Liver (tissue), 9 donors: Measurements from ENCODE around the gene BTBD7. TPM values are rescaled to one million over a fixed set of nuclear protein-coding genes. Genes with fewer than 3 reads are reported as not detected.

Experiments used
- DNase-seq: peaks from one replicate; pipeline ENCODE4 v3.0.0-alpha.2; 2017; ENCODE audit warnings: low spot score
- H3K27ac ChIP-seq, 2 donors: one replicate each; pipeline ENCODE4 v1.7.0; 2013; ENCODE audit warnings: inconsistent platforms in 2 of 2, low read length in 2 of 2, control low read depth in 1 of 2, low read depth in 1 of 2, mild to moderate bottlenecking in 1 of 2
- H3K27me3 ChIP-seq, 4 donors: one replicate each; pipeline versions ENCODE4 v1.6.1 to v1.7.0; 2013; ENCODE audit warnings: low read length in 3 of 4, inconsistent platforms in 1 of 4, mild to moderate bottlenecking in 1 of 4, moderate library complexity in 1 of 4; ENCODE audit not compliant: control insufficient read depth in 4 of 4, insufficient read depth in 4 of 4
- H3K36me3 ChIP-seq, 4 donors: one replicate each; pipeline versions ENCODE4 v1.6.1 to v1.7.0; 2013; ENCODE audit warnings: low read length in 3 of 4, mild to moderate bottlenecking in 3 of 4, low read depth in 1 of 4, moderate library complexity in 1 of 4; ENCODE audit not compliant: control insufficient read depth in 4 of 4, insufficient read depth in 3 of 4
- H3K4me1 ChIP-seq, 4 donors: one replicate each; pipeline versions ENCODE4 v1.6.1 to v1.7.0; 2013; ENCODE audit warnings: low read length in 3 of 4, mild to moderate bottlenecking in 3 of 4, moderate library complexity in 1 of 4; ENCODE audit not compliant: control insufficient read depth in 4 of 4, insufficient read depth in 4 of 4
- H3K4me3 ChIP-seq, 3 donors: one replicate each; pipeline versions ENCODE4 v1.6.1 to v1.7.0; 2013; ENCODE audit warnings: low read length in 3 of 3, control low read depth in 1 of 3, low read depth in 1 of 3, mild to moderate bottlenecking in 1 of 3
- H3K9ac ChIP-seq, 2 donors: one replicate each; pipeline ENCODE4 v1.7.0; 2013; ENCODE audit warnings: low read length in 2 of 2, mild to moderate bottlenecking in 2 of 2, moderate library complexity in 2 of 2, control low read depth in 1 of 2, low read depth in 1 of 2
- H3K9me3 ChIP-seq, 4 donors: one replicate each; pipeline versions ENCODE4 v1.6.1 to v1.7.0; 2013; ENCODE audit warnings: low read length in 3 of 4; ENCODE audit not compliant: control insufficient read depth in 4 of 4
- EGR1 ChIP-seq, 2 donors: IDR thresholded peaks; 2 replicates each; pipeline ENCODE4 v1.6.1; 2016 to 2018; ENCODE audit warnings: antibody characterized with exemption in 2 of 2, low read depth in 2 of 2
- FOXA1 ChIP-seq: IDR thresholded peaks from 2 replicates; pipeline ENCODE4 v1.6.1; 2016; ENCODE audit warnings: antibody characterized with exemption
- FOXA2 ChIP-seq: IDR thresholded peaks from 2 replicates; pipeline ENCODE4 v1.6.1; 2016; ENCODE audit warnings: antibody characterized with exemption
- GABPA ChIP-seq, 2 donors: IDR thresholded peaks in 1 of 2; conservative IDR thresholded peaks in 1 of 2; 2 replicates each; pipeline ENCODE4 v1.6.1; 2016; ENCODE audit warnings: antibody characterized with exemption in 2 of 2, mild to moderate bottlenecking in 1 of 2, moderate library complexity in 1 of 2
- HNF4A ChIP-seq, 2 donors: conservative IDR thresholded peaks; 2 replicates each; pipeline ENCODE4 v1.6.1; 2016; ENCODE audit warnings: antibody characterized with exemption in 2 of 2, mild to moderate bottlenecking in 2 of 2
- HNF4G ChIP-seq: IDR thresholded peaks from 2 replicates; pipeline ENCODE4 v1.6.1; 2016; ENCODE audit warnings: antibody characterized with exemption
- JUND ChIP-seq, 2 donors: IDR thresholded peaks; 2 replicates each; pipeline ENCODE4 v1.6.1; 2016; ENCODE audit warnings: antibody characterized with exemption in 2 of 2
- NR2F2 ChIP-seq: IDR thresholded peaks from 2 replicates; pipeline ENCODE4 v1.6.1; 2016; ENCODE audit warnings: antibody characterized with exemption
- RAD21 ChIP-seq, 2 donors: IDR thresholded peaks; 2 replicates each; pipeline ENCODE4 v1.6.1; 2016; ENCODE audit warnings: antibody characterized with exemption in 2 of 2, mild to moderate bottlenecking in 2 of 2
- RXRA ChIP-seq, 2 donors: IDR thresholded peaks; 2 replicates each; pipeline ENCODE4 v1.6.1; 2017 to 2018; ENCODE audit warnings: antibody characterized with exemption in 2 of 2, mild to moderate bottlenecking in 1 of 2
- SP1 ChIP-seq: IDR thresholded peaks from 2 replicates; pipeline ENCODE4 v1.6.1; 2018; ENCODE audit warnings: antibody characterized with exemption, mild to moderate bottlenecking
- TAF1 ChIP-seq: conservative IDR thresholded peaks from 2 replicates; pipeline ENCODE4 v1.6.1; 2016; ENCODE audit warnings: antibody characterized with exemption, mild to moderate bottlenecking
- YY1 ChIP-seq: IDR thresholded peaks from 2 replicates; pipeline ENCODE4 v1.6.1; 2016; ENCODE audit warnings: antibody characterized with exemption, mild to moderate bottlenecking
- WGBS: extraction: QIAGEN DNeasy Blood & Tissue Kit; methylation state at CpG from one replicate; pipeline ENCODE4 v1.1.7; 2013; 5-methylcytosine and 5-hydroxymethylcytosine counted together
- polyA plus RNA-seq, 2 donors: library from polyadenylated mRNA; stranded (reverse) in 1 of 2; unstranded in 1 of 2; fragments of 200-250 nt in 1 of 2; fragments of >200 nt in 1 of 2; fragmentation: Nextera tagmentation in 1 of 2; extraction: Ambion mirVana in 1 of 2; gene quantifications; one replicate each; pipeline versions ENCODE4 v1.2.1 to v1.2.3, GENCODE V29; 2013 to 2015
- total RNA-seq, 2 donors: library from RNA; depleted of rRNA; stranded (reverse); fragments of >200 nt; gene quantifications; one replicate each; pipeline ENCODE4 v1.2.3, GENCODE V29; 2014
- TF ChIP-seq, protein P1 (sequence below): IDR thresholded peaks from 2 replicates; pipeline ENCODE4 v1.6.1; 2016; ENCODE audit warnings: antibody characterized with exemption
- TF ChIP-seq, protein P2 (sequence below): fragments of 150-350 bp; IDR thresholded peaks from 2 replicates; pipeline ENCODE4 v1.5.1; 2017; ENCODE audit warnings: improper control_type of control experiment, low read depth, low read length; ENCODE audit not compliant: missing input control
- TF ChIP-seq, protein P3 (sequence below): IDR thresholded peaks from 2 replicates; pipeline ENCODE4 v1.6.1; 2016; ENCODE audit warnings: antibody characterized with exemption
- TF ChIP-seq, protein P4 (sequence below): IDR thresholded peaks from 2 replicates; pipeline ENCODE4 v1.6.1; 2016; ENCODE audit warnings: antibody characterized with exemption, mild to moderate bottlenecking
- TF ChIP-seq, protein P5 (sequence below): IDR thresholded peaks from 2 replicates; pipeline ENCODE4 v1.6.1; 2016; ENCODE audit warnings: antibody characterized with exemption
- donor health status: healthy.
- donor health status: healthy.
- donor health status: healthy.
- donor health status: healthy.
- donor health status: healthy.

The BTBD7 gene
- total and polyA plus RNA-seq, 4 donors: 4.4 to 17.7 (median 10.2) TPM

DNA sequence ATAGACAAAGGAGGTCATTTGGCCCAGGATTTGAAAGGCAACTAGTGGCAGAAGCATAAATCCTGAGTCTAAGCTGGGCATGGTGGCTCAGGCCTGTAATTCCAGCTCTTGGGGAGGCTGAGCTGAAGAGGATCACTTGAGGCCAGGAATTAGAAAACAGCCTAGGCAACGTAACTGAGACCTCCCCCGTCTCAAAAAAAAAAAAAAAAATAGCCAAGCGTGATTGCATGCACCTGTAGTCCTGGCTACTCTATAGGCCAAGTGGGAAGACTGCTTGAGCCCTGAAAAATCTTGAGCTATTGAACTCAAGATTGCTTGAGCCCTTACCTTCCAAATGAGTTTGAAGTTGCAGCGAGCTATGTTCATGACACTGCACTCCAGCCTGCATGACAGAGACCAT is 133.8 kb downstream of the BTBD7 start:
- H3K9me3 ChIP-seq: no peaks in the 10 kb centered on the region
- no peak overlapping the region for H3K4me3 ChIP-seq
- no peaks in the 10 kb centered on the region for H3K27me3 ChIP-seq
- no peaks in the 10 kb centered on the region for H3K4me1 ChIP-seq
- TF ChIP-seq, protein P1, sequence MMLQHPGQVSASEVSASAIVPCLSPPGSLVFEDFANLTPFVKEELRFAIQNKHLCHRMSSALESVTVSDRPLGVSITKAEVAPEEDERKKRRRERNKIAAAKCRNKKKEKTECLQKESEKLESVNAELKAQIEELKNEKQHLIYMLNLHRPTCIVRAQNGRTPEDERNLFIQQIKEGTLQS: no peak
- TF ChIP-seq, protein P2, sequence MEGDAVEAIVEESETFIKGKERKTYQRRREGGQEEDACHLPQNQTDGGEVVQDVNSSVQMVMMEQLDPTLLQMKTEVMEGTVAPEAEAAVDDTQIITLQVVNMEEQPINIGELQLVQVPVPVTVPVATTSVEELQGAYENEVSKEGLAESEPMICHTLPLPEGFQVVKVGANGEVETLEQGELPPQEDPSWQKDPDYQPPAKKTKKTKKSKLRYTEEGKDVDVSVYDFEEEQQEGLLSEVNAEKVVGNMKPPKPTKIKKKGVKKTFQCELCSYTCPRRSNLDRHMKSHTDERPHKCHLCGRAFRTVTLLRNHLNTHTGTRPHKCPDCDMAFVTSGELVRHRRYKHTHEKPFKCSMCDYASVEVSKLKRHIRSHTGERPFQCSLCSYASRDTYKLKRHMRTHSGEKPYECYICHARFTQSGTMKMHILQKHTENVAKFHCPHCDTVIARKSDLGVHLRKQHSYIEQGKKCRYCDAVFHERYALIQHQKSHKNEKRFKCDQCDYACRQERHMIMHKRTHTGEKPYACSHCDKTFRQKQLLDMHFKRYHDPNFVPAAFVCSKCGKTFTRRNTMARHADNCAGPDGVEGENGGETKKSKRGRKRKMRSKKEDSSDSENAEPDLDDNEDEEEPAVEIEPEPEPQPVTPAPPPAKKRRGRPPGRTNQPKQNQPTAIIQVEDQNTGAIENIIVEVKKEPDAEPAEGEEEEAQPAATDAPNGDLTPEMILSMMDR: no peak
- no peak for TF ChIP-seq RXRA (IDR thresholded peaks at IDR 0.05)
- no peak for TF ChIP-seq JUND (IDR thresholded peaks at IDR 0.05)
- no peak for TF ChIP-seq SP1
- TF ChIP-seq, protein P3, sequence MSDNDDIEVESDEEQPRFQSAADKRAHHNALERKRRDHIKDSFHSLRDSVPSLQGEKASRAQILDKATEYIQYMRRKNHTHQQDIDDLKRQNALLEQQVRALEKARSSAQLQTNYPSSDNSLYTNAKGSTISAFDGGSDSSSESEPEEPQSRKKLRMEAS: no peak
- no peak for TF ChIP-seq YY1
- TF ChIP-seq GABPA (IDR thresholded peaks at IDR 0.05 in 1 of 2, conservative IDR thresholded peaks at IDR 0.05 in 1 of 2): no peak
- no peak for TF ChIP-seq HNF4G
- no peak for TF ChIP-seq FOXA1
- TF ChIP-seq EGR1 (IDR thresholded peaks at IDR 0.05; ENCODE audit: low read depth in 2 of 2): no peak
- TF ChIP-seq, protein P4, sequence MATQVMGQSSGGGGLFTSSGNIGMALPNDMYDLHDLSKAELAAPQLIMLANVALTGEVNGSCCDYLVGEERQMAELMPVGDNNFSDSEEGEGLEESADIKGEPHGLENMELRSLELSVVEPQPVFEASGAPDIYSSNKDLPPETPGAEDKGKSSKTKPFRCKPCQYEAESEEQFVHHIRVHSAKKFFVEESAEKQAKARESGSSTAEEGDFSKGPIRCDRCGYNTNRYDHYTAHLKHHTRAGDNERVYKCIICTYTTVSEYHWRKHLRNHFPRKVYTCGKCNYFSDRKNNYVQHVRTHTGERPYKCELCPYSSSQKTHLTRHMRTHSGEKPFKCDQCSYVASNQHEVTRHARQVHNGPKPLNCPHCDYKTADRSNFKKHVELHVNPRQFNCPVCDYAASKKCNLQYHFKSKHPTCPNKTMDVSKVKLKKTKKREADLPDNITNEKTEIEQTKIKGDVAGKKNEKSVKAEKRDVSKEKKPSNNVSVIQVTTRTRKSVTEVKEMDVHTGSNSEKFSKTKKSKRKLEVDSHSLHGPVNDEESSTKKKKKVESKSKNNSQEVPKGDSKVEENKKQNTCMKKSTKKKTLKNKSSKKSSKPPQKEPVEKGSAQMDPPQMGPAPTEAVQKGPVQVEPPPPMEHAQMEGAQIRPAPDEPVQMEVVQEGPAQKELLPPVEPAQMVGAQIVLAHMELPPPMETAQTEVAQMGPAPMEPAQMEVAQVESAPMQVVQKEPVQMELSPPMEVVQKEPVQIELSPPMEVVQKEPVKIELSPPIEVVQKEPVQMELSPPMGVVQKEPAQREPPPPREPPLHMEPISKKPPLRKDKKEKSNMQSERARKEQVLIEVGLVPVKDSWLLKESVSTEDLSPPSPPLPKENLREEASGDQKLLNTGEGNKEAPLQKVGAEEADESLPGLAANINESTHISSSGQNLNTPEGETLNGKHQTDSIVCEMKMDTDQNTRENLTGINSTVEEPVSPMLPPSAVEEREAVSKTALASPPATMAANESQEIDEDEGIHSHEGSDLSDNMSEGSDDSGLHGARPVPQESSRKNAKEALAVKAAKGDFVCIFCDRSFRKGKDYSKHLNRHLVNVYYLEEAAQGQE: no peak
- TF ChIP-seq, protein P5, sequence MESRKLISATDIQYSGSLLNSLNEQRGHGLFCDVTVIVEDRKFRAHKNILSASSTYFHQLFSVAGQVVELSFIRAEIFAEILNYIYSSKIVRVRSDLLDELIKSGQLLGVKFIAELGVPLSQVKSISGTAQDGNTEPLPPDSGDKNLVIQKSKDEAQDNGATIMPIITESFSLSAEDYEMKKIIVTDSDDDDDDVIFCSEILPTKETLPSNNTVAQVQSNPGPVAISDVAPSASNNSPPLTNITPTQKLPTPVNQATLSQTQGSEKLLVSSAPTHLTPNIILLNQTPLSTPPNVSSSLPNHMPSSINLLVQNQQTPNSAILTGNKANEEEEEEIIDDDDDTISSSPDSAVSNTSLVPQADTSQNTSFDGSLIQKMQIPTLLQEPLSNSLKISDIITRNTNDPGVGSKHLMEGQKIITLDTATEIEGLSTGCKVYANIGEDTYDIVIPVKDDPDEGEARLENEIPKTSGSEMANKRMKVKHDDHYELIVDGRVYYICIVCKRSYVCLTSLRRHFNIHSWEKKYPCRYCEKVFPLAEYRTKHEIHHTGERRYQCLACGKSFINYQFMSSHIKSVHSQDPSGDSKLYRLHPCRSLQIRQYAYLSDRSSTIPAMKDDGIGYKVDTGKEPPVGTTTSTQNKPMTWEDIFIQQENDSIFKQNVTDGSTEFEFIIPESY: no peak
- no peak for TF ChIP-seq TAF1
- TF ChIP-seq RAD21 (IDR thresholded peaks at IDR 0.05): no peak
- no peak for TF ChIP-seq FOXA2
- TF ChIP-seq HNF4A (conservative IDR thresholded peaks at IDR 0.05): no peak
- no peak for TF ChIP-seq NR2F2
- no peaks in the 10 kb centered on the region for H3K36me3 ChIP-seq
- WGBS: 98% methylated on average over 4 of the region's 4 CpGs
- H3K9ac ChIP-seq: no peak overlapping the region
- no peak for DNase-seq
- no peak overlapping the region for H3K27ac ChIP-seq
